ENCODE data around the gene KCNH2.
A peak's percentile ranks its signal among the peaks of the same experiment; 100 is the strongest.

GRCh38 chr7:150974468-150975391 is 3.4 kb downstream of the KCNH2 start:
- peak; percentile 69 for TF ChIP-seq CTCF (IDR thresholded peaks at IDR 0.05; ENCODE audit: low read depth, low read length, poor library complexity, severe bottlenecking)
- no peak for TF ChIP-seq EZH2phosphoT487 (IDR thresholded peaks at IDR 0.05; ENCODE audit: borderline replicate concordance, low read length)
